ENCODE measurements around the gene SPAST.
"Not testable (repeated sequence)": the region's sequence is repeated elsewhere in the genome, so short reads cannot be mapped to it uniquely, and the experiment has no call there.

SPAST gene

DNA sequence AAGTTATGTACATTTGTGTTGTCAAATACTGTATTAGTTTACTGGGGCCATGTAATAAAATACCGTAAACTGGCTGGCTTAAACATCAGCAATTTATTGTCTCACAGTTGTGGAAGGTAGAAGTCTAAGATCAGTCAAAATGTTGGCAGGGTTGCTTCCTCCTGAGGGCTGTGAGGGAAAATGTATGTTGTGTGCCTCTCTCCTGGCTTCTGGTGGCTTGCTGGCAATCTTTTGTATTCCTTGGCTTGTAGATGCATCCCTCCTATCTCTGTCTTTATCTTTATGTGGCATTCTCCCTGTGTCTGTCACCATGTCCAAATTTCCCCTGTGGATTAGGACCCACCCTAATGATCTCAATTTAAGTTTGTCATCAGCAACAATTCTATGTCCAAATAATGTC lies 65.3 kb downstream of the SPAST start:
- DNase-seq: no peak

DNA sequence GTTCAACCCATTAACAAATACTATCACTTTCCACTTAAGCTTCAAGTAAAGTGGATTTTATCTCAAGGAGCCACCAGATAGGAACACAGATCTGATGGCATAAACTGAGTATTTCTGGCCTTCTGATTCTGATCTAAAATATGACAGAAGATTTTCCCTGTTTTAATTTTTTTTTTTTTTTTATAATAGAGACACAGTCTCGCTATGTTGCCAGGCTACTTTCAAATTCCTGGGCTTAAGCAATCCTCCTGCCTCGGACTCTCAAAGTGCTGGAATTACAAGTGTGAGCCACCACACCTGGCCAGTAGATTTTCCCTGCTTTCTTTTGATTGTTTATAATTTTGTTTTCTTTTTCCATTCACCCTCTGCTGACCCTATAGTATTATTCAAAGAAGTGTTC lies 65.7 kb downstream of the SPAST start:
- DNase-seq: no peak

DNA sequence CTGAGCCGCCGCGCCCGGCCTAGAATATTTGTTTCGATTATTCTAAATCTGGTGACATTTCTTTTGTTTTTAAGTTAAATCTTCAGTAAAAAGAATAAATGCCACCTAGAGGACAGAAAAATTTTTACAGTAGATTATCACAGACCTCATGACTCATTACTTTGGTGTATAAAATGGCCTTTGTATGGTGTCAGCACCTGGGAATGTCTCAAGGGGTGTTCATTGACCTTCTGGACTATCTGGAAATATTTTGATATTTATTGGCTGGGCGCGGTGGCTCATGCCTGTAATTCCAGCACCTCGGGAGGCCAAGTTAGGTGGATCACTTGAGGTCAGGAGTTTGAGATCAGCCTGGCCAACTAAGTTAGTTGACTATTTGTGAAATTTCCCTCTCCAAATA lies 72.1 kb downstream of the SPAST start:
- no peak for DNase-seq

DNA sequence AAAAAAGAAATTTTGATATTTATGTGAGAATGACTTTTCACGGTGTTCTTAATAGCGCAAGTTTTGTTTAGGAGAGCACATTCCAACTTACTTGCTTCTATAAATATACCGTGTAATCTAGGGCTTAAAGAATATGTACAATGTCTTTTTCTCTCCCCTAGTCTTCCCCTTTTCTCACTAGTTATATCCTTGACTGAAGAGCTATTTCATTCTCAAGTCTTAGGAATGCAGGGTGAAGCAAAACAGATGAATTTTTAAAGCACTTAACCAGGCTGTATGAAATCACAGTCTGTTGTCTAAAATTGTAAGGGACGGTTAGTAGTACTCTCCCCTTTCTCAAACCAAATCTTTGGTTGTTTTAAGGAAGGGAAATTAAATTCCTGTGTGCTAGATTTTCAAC lies 72.7 kb downstream of the SPAST start:
- DNase-seq: no peak

DNA sequence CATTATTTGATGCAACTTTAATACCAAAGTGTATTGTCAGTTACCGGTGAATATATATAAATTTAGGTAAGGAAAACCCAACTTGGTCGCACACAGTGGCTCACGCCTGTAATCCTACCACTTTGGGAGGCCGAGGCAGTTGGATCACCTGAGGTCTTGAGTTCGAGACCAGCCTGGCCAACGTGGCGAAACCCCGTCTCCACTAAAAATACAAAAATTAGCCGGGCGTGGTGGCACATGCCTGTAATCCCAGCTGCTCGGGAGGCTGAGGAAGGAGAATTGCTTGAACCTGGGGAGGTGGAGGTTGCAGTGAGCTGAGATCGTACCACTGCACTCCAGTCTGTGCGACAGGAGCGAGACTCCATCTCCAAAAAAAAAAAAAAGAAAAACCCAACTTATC lies 88.2 kb downstream of the SPAST start:
- not testable (repeated sequence) for DNase-seq

DNA sequence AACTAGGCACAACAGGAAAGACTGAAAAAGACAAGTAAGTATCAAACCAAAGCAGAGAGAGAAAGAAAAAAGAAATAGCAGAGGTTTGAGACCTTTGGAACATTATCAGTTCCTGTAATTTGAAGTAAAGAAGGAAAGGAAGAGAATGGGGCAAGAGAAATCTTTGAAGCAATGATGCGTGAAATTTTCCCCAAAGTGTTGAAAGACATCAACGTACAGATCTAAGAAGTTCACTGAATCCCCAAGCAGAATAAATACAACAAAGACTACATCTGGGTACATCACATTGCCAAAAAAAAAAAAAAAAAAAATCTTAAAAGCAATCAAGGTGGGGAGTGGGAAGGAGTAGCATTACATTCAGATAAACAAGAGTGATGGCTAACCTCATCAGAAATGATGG lies 96.3 kb downstream of the SPAST start:
- DNase-seq: no peak

DNA sequence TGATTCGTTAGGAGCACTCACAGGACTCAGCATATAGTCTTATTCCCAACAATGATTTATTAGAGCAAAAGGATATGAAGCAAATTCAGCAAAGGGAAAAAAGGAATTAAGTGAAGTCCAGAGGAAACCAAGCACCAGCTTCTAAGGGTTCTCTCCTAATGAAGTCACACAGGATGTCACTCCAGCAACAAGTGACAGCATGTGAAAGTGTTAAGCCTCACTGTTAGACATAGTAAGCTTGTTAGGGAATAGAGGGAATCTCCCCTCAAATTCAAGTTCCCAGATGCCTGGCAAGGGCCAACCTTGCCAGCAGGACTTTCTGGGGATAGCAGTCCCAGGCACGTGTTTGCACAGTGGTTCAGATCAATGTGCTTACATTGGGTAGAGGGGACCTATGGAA lies 97.9 kb downstream of the SPAST start:
- DNase-seq: no peak

DNA sequence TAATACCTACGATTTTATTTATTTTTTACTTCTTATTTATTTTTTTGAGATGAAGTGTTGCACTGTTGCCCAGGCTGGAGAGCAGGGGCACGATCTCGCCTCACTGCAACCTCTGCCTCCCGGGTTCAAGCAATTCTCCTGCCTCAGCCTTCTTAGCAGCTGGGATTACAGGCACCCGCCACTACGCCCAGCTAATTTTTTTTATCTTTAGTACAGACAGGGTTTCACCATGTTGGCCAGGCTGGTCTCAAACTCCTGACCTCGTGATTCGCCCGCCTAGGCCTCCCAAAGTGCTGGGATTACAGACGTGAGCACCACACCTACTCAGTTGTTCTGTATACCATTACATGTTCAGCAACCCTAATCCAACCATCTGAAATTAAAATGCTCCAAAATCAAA lies 100.9 kb downstream of the SPAST start:
- not testable (repeated sequence) for DNase-seq

DNA sequence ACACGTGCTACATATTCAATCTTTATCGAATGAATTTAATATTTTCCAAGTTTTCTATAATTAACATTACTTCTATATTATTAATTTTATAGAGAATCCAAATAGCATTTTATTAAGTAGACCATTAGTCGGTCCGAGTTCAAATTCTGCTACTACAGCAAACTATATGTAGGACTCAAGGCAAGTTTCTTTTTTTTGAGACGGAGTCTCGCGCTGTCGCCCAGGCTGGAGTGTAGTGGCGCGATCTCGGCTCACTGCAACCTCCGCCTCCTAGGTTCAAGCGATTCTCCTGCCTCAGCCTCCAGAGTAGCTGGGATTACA lies 101.6 kb downstream of the SPAST start:
- DNase-seq: not testable (repeated sequence)

DNA sequence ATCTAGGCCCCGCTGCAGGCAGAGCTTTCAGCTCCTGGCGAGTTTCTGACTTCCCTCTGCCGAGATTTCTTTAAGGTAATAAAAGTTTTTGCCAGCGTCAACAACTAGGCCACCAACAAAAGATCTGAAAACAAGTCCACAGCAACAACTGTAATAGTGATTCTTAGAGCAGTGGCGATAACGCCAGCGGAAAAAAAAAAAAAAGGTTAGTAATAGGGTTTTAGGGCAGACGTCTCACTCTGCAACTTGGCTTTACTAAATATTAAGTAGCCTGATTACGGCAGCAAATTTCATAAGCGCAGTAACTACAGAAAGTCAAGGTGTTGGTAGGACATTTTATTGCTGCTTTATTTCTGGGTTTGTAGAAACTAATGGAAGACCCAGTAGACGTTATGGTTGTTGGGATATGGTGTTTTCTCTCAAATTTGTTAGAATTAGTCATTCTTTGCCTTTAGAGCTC lies 102.8 kb downstream of the SPAST start:
- no peak for DNase-seq

DNA sequence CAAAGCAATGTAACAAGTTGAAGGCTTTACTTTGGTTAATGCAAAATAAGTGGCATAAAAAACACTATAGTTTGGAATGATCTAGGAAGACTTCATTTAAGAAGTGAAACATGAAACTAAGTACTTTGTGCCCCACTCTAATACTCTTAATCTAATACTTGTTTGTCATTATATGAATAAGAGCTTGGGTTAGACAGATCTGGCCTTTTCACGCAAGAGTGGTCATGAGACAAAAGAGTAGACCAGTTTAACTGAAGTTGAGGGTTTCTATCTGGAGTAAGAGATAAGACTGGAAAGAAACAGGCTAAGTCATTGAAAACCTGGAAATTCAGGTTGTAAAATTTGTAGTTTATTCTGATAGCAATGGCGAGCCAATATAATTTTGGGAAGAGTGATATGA lies 105.2 kb downstream of the SPAST start:
- no peak for DNase-seq

DNA sequence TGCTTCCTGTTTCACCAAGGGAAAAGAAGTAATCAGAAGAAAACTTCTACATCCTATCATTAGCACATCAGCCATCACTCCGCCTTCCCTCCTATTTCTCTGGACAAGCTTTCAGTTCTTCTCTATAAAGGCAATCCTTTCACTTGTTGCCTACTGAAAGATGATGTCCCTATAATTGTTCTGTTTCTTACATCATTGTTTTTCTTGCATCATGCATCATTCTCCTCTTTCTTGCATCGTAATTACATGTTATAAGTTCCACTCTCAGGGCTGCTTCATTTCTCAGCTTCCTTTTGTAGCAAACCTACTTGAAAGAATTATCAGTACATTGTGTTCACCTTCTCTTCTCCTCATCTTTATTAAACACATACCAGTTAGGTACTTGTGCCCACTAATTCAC lies 109.5 kb downstream of the SPAST start:
- DNase-seq: no peak

DNA sequence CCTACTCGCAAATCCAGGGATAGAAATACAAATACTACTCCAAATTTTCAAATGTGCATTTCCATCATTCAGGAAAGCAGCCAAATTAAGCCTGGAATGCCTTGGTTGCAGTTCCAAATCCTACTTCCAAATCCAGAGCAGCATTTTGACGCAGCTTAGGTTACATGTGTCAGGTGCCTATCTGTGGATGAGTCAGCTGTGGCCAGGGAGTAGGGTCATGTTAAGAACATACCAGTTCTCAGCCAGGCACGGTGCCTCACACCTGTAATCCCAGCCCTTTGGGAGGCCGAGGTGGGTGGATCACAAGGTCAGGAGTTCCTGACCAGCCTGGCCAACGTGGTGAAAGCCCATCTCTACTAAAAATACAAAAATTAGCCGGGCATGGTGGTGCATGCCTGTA lies 119.3 kb downstream of the SPAST start:
- no peak for DNase-seq

DNA sequence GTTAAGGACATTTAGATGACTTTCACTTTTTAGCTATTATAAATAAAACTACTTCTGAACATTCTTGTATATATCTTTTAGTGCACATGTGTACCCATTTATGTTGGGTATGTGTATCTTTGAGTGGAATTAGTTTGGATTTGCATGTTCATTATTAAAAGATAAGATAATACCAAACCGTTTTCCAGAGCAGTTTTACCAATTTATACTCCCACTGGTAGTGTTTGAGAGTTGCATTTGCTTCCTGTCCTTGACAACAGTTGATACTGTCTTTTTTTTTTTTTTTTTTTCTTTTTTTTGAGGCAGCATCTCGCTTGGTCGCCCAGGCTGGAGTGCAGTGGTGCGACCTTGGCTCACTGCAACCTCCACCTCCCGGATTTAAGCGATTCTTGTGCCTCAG lies 125.7 kb downstream of the SPAST start:
- no peak for DNase-seq

DNA sequence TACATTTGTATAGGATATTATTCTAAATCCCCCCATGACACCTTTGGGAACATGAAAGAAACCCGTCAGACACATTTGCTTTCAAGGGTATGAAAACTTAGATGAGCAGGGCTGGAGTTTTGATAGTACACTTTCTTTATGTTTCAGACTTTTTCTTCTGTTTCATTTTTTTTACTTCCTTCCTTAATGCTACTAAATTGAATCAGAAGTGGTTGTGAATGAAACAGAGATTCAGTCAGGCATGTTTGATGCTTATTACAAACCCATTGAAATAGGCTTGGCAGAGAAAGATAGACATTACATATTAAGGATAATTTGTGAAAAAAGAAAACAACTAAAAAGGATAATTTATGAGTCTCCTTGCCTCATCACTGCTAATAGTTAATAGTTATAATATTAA lies 129.1 kb downstream of the SPAST start:
- no peak for DNase-seq

DNA sequence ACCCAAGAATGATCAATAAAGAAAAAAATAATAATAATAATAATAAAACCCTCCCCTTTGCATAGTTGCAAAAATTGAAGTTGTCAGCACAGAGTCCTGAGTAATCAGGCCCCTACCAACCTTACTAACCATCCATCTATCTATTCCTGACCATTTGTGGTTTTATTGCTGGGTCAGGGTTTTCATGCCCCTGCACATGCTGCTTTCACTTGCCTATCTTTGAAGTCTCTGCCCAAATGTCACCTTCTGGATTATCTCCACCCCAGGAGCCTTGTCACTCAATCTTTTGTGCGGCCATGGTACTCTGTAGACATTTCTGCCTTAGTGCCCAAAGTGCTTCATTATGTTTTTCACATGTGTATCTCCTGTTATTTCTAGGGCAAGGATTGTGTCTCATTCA lies 137.5 kb downstream of the SPAST start:
- DNase-seq: no peak

DNA sequence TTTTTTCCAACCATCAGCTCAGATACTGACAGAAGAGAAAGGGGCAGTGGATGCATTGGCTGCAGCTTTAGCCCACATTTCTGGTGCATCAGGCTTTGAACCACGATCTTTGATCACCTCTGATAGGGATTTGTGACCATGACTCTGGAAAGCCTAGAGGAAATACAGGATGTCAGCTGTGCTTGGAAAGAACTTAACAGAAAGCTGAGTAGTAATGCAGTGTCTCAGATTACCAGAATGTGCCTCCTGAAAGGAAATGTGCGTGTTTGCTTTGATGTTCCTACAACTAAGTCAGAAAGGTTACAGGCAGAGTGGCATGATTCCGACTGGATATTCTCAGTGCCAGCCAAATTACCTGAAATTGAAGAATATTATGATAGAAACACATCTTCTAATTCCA lies 140.1 kb downstream of the SPAST start:
- not testable (repeated sequence) for DNase-seq

Measured in femur (tissue), 1 donor.